Eye (tissue), 1 donor: Measurements from ENCODE around the gene OLIG1.

Experiments used
- DNase-seq: peaks from one replicate; pipeline ENCODE4 v3.0.0-alpha.2; 2015

Gene OLIG1, protein sequence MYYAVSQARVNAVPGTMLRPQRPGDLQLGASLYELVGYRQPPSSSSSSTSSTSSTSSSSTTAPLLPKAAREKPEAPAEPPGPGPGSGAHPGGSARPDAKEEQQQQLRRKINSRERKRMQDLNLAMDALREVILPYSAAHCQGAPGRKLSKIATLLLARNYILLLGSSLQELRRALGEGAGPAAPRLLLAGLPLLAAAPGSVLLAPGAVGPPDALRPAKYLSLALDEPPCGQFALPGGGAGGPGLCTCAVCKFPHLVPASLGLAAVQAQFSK

DNA sequence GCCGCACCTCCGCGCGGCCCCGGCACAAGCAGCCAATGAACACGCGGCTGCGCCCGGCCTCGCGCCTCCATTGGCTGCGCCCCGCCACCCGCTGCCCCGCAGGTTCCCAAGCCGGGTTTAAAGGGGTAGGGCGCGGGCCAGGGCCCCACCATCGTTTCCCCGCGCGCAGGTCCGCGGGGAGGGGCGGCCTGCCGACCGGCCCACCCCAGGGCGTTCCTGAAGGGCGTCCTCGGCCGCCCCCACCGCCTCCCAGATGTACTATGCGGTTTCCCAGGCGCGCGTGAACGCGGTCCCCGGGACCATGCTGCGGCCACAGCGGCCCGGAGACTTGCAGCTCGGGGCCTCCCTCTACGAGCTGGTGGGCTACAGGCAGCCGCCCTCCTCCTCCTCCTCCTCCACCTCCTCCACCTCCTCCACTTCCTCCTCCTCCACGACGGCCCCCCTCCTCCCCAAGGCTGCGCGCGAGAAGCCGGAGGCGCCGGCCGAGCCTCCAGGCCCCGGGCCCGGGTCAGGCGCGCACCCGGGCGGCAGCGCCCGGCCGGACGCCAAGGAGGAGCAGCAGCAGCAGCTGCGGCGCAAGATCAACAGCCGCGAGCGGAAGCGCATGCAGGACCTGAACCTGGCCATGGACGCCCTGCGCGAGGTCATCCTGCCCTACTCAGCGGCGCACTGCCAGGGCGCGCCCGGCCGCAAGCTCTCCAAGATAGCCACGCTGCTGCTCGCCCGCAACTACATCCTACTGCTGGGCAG lies at the start of gene OLIG1:
OLIG1 (plus strand) TSS at position 148 of the 750 bp plus-strand sequence; CDS start at position 254, 106 bp downstream.
- DNase-seq = peak; percentile 80

DNA sequence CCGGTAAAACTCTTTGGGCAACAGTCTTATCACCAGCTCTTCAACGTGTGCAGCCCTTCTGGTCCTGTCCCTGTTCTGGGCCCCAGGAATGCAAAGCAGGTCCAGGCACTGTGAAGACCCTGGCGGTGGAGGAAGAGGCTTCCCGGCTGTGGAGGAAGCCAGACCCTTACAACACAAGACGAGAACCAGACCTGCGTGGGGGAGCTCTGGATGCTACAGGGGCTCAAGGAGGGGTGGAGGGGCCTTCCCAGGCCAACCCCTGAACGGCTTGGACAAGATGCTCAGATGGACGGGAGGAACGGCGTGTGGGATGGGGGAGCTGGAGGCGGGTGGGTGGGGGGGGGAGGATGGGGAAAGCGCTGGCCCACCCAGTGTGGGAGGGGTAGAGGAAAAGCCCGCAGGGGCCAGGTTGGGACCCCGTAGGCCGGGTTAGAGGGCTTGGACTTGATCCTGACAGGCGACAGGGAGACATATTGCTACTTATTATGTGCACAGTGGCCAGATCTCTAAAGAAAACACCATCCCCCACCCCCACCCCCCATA lies 49.3 kb upstream of the OLIG1 start:
- DNase-seq = no peak

DNA sequence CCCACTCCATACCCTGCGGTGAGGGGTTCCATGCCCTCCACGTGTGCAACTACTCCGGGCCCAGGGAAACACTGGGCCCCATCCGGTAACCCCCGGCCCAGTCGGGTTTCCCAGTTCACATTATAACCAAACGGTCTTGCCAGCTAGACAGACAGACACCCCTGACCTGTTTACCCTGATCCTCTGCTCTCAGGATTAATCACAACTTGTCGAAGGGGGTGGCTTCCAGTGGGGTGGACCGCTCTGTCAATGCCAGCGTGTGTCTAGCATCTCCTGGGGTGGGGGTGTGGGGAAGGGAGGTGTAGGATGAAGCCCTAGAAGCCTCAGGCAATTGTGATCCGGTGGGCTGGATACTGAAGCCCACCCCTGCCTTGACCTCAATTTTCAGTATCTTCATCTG lies 48.8 kb upstream of the OLIG1 start:
- DNase-seq = peak; percentile 3

DNA sequence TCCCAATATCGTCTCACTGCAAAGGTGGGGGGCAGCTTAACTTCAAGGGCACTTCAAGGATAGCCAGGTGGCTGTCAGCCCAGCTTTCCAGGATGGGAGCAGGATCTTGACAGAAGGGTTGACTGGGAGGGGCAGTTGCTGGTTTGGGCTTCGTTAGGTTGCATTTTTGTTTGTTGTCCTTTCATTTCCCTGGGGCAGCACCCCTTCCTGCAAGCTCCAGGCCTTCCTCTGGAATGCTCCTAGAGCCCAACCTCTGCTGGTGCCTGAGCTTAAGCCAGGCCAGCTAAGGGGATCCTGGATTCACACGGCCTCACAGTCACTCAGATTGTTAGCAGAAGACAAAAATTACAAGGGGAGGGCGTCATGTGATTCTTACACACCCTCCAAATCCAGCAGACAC lies 48.3 kb upstream of the OLIG1 start:
- no peak for DNase-seq

DNA sequence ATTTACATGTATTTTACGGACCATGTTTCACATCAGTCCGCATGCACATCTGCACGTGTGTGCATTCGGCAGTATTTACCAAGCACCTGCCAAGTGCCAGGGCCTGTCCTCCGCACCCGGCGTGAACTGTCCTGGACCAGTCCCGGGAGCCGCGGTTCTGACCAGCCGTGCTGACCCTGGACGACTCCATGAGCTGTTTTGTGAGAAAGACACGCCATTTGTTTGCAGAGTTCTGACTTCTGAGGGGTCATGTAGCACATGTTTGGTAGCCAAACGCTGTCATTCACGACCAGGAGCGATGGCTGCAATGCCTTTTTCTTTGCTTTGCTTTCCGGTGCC lies 47.5 kb upstream of the OLIG1 start:
- no peak for DNase-seq

DNA sequence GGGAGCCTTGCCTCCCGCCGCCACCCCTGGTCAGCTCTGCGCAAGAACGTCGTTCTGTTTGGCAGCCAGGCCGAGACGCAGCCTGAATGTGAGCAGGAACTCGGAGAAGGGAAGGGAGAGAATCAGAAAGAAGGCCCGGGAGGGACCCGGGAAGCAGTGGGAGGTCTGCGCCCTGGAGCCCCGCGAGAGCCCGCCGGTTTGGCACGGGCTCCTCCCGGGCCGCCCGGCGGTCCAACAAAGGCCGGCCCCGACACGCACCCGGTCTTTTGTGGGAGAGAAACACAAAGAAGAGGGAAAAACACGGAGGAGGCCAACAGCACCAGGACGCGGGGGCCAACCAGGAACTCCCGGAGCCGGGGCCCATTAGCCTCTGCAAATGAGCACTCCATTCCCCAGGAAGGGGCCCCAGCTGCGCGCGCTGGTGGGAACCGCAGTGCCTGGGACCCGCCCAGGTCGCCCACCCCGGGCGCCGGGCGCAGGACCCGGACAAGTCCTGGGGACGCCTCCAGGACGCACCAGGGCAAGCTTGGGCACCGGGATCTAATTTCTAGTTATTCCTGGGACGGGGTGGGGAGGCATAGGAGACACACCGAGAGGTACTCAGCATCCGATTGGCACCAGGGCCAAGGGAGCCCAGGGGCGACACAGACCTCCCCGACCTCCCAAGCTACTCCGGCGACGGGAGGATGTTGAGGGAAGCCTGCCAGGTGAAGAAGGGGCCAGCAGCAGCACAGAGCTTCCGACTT lies 46.9 kb upstream of the OLIG1 start:
- peak; percentile 66 for DNase-seq

DNA sequence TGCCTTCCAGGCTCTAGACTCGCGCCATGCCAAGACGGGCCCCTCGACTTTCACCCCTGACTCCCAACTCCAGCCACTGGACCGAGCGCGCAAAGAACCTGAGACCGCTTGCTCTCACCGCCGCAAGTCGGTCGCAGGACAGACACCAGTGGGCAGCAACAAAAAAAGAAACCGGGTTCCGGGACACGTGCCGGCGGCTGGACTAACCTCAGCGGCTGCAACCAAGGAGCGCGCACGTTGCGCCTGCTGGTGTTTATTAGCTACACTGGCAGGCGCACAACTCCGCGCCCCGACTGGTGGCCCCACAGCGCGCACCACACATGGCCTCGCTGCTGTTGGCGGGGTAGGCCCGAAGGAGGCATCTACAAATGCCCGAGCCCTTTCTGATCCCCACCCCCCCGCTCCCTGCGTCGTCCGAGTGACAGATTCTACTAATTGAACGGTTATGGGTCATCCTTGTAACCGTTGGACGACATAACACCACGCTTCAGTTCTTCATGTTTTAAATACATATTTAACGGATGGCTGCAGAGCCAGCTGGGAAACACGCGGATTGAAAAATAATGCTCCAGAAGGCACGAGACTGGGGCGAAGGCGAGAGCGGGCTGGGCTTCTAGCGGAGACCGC lies 46.3 kb upstream of the OLIG1 start:
- DNase-seq = peak; percentile 90

DNA sequence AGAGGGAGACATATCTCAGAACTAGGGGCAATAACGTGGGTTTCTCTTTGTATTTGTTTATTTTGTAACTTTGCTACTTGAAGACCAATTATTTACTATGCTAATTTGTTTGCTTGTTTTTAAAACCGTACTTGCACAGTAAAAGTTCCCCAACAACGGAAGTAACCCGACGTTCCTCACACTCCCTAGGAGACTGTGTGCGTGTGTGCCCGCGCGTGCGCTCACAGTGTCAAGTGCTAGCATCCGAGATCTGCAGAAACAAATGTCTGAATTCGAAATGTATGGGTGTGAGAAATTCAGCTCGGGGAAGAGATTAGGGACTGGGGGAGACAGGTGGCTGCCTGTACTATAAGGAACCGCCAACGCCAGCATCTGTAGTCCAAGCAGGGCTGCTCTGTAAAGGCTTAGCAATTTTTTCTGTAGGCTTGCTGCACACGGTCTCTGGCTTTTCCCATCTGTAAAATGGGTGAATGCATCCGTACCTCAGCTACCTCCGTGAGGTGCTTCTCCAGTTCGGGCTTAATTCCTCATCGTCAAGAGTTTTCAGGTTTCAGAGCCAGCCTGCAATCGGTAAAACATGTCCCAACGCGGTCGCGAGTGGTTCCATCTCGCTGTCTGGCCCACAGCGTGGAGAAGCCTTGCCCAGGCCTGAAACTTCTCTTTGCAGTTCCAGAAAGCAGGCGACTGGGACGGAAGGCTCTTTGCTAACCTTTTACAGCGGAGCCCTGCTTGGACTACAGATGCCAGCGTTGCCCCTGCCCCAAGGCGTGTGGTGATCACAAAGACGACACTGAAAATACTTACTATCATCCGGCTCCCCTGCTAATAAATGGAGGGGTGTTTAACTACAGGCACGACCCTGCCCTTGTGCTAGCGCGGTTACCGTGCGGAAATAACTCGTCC lies 45.5 kb upstream of the OLIG1 start:
- DNase-seq = no peak

DNA sequence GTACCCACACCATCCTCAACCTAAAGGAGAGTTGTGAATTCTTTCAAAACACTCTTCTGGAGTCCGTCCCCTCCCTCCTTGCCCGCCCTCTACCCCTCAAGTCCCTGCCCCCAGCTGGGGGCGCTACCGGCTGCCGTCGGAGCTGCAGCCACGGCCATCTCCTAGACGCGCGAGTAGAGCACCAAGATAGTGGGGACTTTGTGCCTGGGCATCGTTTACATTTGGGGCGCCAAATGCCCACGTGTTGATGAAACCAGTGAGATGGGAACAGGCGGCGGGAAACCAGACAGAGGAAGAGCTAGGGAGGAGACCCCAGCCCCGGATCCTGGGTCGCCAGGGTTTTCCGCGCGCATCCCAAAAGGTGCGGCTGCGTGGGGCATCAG lies 44.8 kb upstream of the OLIG1 start:
- DNase-seq = peak; percentile 63

DNA sequence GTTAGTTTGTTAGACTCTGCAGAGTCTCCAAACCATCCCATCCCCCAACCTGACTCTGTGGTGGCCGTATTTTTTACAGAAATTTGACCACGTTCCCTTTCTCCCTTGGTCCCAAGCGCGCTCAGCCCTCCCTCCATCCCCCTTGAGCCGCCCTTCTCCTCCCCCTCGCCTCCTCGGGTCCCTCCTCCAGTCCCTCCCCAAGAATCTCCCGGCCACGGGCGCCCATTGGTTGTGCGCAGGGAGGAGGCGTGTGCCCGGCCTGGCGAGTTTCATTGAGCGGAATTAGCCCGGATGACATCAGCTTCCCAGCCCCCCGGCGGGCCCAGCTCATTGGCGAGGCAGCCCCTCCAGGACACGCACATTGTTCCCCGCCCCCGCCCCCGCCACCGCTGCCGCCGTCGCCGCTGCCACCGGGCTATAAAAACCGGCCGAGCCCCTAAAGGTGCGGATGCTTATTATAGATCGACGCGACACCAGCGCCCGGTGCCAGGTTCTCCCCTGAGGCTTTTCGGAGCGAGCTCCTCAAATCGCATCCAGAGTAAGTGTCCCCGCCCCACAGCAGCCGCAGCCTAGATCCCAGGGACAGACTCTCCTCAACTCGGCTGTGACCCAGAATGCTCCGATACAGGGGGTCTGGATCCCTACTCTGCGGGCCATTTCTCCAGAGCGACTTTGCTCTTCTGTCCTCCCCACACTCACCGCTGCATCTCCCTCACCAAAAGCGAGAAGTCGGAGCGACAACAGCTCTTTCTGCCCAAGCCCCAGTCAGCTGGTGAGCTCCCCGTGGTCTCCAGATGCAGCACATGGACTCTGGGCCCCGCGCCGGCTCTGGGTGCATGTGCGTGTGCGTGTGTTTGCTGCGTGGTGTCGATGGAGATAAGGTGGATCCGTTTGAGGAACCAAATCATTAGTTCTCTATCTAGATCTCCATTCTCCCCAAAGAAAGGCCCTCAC lies 44.2 kb upstream of the OLIG1 start, which contains the start of gene OLIG2:
OLIG2 (plus strand) TSS at position 447 of the 954 bp plus-strand sequence. CDS start 928 bp downstream, outside the sequence.
- DNase-seq = peak; percentile 88

DNA sequence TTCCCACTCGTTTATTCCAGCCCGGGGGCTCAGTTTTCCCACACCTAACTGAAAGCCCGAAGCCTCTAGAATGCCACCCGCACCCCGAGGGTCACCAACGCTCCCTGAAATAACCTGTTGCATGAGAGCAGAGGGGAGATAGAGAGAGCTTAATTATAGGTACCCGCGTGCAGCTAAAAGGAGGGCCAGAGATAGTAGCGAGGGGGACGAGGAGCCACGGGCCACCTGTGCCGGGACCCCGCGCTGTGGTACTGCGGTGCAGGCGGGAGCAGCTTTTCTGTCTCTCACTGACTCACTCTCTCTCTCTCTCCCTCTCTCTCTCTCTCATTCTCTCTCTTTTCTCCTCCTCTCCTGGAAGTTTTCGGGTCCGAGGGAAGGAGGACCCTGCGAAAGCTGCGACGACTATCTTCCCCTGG lies 43.5 kb upstream of the OLIG1 start:
- no peak for DNase-seq

DNA sequence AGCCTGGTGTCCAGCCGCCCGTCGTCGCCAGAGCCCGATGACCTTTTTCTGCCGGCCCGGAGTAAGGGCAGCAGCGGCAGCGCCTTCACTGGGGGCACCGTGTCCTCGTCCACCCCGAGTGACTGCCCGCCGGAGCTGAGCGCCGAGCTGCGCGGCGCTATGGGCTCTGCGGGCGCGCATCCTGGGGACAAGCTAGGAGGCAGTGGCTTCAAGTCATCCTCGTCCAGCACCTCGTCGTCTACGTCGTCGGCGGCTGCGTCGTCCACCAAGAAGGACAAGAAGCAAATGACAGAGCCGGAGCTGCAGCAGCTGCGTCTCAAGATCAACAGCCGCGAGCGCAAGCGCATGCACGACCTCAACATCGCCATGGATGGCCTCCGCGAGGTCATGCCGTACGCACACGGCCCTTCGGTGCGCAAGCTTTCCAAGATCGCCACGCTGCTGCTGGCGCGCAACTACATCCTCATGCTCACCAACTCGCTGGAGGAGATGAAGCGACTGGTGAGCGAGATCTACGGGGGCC lies 43.0 kb upstream of the OLIG1 start:
- DNase-seq = peak; percentile 74

DNA sequence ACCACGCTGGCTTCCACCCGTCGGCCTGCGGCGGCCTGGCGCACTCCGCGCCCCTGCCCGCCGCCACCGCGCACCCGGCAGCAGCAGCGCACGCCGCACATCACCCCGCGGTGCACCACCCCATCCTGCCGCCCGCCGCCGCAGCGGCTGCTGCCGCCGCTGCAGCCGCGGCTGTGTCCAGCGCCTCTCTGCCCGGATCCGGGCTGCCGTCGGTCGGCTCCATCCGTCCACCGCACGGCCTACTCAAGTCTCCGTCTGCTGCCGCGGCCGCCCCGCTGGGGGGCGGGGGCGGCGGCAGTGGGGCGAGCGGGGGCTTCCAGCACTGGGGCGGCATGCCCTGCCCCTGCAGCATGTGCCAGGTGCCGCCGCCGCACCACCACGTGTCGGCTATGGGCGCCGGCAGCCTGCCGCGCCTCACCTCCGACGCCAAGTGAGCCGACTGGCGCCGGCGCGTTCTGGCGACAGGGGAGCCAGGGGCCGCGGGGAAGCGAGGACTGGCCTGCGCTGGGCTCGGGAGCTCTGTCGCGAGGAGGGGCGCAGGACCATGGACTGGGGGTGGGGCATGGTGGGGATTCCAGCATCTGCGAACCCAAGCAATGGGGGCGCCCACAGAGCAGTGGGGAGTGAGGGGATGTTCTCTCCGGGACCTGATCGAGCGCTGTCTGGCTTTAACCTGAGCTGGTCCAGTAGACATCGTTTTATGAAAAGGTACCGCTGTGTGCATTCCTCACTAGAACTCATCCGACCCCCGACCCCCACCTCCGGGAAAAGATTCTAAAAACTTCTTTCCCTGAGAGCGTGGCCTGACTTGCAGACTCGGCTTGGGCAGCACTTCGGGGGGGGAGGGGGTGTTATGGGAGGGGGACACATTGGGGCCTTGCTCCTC lies 42.3 kb upstream of the OLIG1 start:
- DNase-seq = peak; percentile 53

DNA sequence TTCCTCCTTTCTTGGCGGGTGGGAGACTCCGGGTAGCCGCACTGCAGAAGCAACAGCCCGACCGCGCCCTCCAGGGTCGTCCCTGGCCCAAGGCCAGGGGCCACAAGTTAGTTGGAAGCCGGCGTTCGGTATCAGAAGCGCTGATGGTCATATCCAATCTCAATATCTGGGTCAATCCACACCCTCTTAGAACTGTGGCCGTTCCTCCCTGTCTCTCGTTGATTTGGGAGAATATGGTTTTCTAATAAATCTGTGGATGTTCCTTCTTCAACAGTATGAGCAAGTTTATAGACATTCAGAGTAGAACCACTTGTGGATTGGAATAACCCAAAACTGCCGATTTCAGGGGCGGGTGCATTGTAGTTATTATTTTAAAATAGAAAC lies 41.7 kb upstream of the OLIG1 start:
- no peak for DNase-seq

DNA sequence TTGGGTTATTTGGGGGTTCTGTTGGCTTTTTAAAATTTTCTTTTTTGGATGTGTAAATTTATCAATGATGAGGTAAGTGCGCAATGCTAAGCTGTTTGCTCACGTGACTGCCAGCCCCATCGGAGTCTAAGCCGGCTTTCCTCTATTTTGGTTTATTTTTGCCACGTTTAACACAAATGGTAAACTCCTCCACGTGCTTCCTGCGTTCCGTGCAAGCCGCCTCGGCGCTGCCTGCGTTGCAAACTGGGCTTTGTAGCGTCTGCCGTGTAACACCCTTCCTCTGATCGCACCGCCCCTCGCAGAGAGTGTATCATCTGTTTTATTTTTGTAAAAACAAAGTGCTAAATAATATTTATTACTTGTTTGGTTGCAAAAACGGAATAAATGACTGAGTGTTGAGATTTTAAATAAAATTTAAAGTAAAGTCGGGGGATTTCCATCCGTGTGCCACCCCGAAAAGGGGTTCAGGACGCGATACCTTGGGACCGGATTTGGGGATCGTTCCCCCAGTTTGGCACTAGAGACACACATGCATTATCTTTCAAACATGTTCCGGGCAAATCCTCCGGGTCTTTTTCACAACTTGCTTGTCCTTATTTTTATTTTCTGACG lies 41.1 kb upstream of the OLIG1 start:
- DNase-seq = peak; percentile 68

DNA sequence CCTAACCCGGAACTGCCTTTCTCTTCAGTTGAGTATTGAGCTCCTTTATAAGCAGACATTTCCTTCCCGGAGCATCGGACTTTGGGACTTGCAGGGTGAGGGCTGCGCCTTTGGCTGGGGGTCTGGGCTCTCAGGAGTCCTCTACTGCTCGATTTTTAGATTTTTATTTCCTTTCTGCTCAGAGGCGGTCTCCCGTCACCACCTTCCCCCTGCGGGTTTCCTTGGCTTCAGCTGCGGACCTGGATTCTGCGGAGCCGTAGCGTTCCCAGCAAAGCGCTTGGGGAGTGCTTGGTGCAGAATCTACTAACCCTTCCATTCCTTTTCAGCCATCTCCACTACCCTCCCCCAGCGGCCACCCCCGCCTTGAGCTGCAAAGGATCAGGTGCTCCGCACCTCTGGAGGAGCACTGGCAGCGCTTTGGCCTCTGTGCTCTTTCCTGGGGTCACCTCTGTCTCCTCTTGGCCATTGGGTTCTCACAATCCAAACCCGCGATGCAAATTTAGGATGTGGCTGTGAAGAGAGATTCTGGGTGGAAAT lies 40.5 kb upstream of the OLIG1 start:
- peak; percentile 63 for DNase-seq

DNA sequence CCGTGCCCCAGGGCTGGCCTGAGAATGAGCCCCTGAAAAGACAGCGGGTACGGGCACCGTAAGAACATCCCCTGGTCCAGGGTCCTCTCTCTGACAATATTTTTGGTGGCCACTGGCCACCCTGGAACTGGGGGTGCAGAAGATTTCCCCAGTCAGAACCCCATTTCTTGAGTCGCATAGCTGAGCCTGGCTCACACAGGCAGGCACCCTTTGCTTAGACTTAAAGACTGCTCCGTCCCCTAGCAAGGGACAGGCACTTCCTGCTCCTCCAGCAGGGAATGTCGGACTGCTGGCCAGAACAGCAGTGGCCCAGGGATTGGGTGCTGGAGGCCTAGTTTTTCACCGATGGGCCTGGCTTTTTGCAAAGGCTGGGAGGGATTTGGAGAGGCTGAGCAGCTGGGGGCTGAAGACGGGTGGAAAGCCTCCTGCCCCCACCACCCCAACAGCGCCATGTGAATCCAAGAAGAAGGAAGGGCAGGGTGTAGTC lies 39.9 kb upstream of the OLIG1 start:
- no peak for DNase-seq

DNA sequence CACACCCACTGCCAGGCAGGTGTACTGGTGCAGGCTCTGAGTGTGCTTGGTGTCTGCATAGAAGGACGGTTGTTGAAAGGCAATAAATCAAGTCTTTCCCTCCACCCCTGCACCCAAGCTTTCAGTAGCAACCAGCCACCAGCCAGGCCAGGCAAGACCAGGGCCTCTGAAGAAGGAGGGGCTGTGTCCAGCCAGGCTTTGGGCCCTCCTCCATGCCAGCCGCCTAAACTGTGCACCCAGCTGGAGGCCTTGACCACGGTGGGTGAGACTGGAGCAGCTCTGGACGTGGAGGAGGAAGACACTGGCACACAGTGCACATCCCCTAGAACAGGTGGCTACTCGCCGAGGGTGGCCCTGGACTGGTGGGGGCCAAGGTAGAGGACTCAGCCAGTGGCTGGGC lies 39.3 kb upstream of the OLIG1 start:
- peak; percentile 13 for DNase-seq
